ENCODE data around the gene HLA-DQA1.
"Not testable (repeated sequence)": the region's sequence is repeated elsewhere in the genome, so short reads cannot be mapped to it uniquely, and the experiment has no call there.

HLA-DQA1 gene

GRCh38 chr6:32622545-32623401 is 14.4 kb upstream of the HLA-DQA1 start:
- peak; percentile 60 for DNase-seq

- DNase-seq = no peak
Measured at GRCh38 chr6:32623693-32624092, 13.5 kb upstream of the HLA-DQA1 start.

- DNase-seq = no peak
Measured at GRCh38 chr6:32624565-32624964, 12.6 kb upstream of the HLA-DQA1 start.

- no peak for DNase-seq
Measured at GRCh38 chr6:32625137-32625536, 12.1 kb upstream of the HLA-DQA1 start.

- DNase-seq = no peak
Measured at GRCh38 chr6:32627249-32627648, 10.0 kb upstream of the HLA-DQA1 start.

GRCh38 chr6:32627831-32628230 is 9.4 kb upstream of the HLA-DQA1 start:
- DNase-seq = peak; percentile 12

- DNase-seq = not testable (repeated sequence)
Measured at GRCh38 chr6:32629793-32630192, 7.4 kb upstream of the HLA-DQA1 start.

- no peak for DNase-seq
Measured at GRCh38 chr6:32635526-32636123, 1.6 kb upstream of the HLA-DQA1 start.

GRCh38 chr6:32637883-32638282 is 677 bp downstream of the HLA-DQA1 start:
- no peak for DNase-seq

- DNase-seq = no peak
Measured at GRCh38 chr6:32638532-32639219, 1.5 kb downstream of the HLA-DQA1 start.

GRCh38 chr6:32639440-32640394 is 2.5 kb downstream of the HLA-DQA1 start:
- no peak for DNase-seq

- no peak for DNase-seq
Measured at GRCh38 chr6:32641122-32641521, 3.9 kb downstream of the HLA-DQA1 start.

GRCh38 chr6:32641785-32642719 is 4.8 kb downstream of the HLA-DQA1 start:
- not testable (repeated sequence) for DNase-seq

GRCh38 chr6:32642720-32643106 is 5.5 kb downstream of the HLA-DQA1 start:
- no peak for DNase-seq

GRCh38 chr6:32643904-32644303 is 6.7 kb downstream of the HLA-DQA1 start:
- DNase-seq = no peak

- no peak for DNase-seq
Measured at GRCh38 chr6:32645047-32645703, 8.0 kb downstream of the HLA-DQA1 start.

- no peak for DNase-seq
Measured at GRCh38 chr6:32655203-32655710, 18.1 kb downstream of the HLA-DQA1 start.

- not testable (repeated sequence) for DNase-seq
Measured at GRCh38 chr6:32657329-32657728, 20.1 kb downstream of the HLA-DQA1 start.

- not testable (repeated sequence) for DNase-seq
Measured at GRCh38 chr6:32657819-32658218, 20.6 kb downstream of the HLA-DQA1 start.

GRCh38 chr6:32658268-32658897 is 21.2 kb downstream of the HLA-DQA1 start:
- DNase-seq = no peak

Data from NCI-H226 (cell line).